ENCODE measurements around the gene PCDH9. TPM values are rescaled to one million over a fixed set of nuclear protein-coding genes. Genes with fewer than 3 reads are reported as not detected.

The PCDH9 gene
- polyA plus RNA-seq, 1 donor = 1.8 TPM

GRCh38 chr13:66962953-66963352 is 267.2 kb downstream of the PCDH9 start:
- no peaks in the 10 kb centered on the region for H3K4me1 ChIP-seq (ENCODE audit: control insufficient read depth, insufficient read depth, low read length)
- no peaks in the 10 kb centered on the region for H3K36me3 ChIP-seq (ENCODE audit: control insufficient read depth, insufficient read depth, low read length)
- no peak overlapping the region for H3K4me3 ChIP-seq (ENCODE audit: low read length)
- no peaks in the 10 kb centered on the region for H3K27me3 ChIP-seq (ENCODE audit: control insufficient read depth, insufficient read depth, low read length)
- H3K9me3 ChIP-seq (ENCODE audit: control insufficient read depth, low read depth, low read length) = no peaks in the 10 kb centered on the region
- WGBS (ENCODE audit: insufficient coverage, low lambda C conversion rate) = no CpG with 5 or more reads among the region's 4 CpGs
- no peak for DNase-seq
- H3K27ac ChIP-seq (ENCODE audit: low read length) = no peak overlapping the region

DNA sequence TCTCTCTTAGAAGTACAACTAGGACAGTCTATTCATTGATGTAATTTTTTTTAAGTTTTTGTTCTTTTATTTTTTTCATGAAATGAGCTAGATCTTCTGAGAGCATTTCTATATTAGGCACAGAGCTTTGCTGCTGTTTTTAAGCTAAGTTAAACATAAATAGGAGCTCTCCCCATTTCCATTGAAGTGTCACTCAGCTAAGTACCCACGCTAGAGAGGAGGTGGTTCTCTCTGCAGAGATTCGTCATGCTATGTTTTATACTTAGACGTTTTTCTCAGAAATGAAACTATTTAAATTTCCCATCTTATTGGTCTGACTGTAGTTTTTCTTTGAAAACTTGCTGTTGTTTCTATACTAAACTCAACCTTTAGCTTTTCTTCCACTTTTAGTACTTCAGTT is 271.5 kb downstream of the PCDH9 start:
- DNase-seq = no peak
- H3K27me3 ChIP-seq (ENCODE audit: control insufficient read depth, insufficient read depth, low read length) = no peaks in the 10 kb centered on the region
- WGBS (ENCODE audit: insufficient coverage, low lambda C conversion rate) = 60% methylated on average over 1 of the region's 3 CpGs
- no peak overlapping the region for H3K4me3 ChIP-seq (ENCODE audit: low read length)
- no peaks in the 10 kb centered on the region for H3K9me3 ChIP-seq (ENCODE audit: control insufficient read depth, low read depth, low read length)
- H3K36me3 ChIP-seq (ENCODE audit: control insufficient read depth, insufficient read depth, low read length) = no peaks in the 10 kb centered on the region
- H3K27ac ChIP-seq (ENCODE audit: low read length) = no peak overlapping the region
- no peaks in the 10 kb centered on the region for H3K4me1 ChIP-seq (ENCODE audit: control insufficient read depth, insufficient read depth, low read length)

DNA sequence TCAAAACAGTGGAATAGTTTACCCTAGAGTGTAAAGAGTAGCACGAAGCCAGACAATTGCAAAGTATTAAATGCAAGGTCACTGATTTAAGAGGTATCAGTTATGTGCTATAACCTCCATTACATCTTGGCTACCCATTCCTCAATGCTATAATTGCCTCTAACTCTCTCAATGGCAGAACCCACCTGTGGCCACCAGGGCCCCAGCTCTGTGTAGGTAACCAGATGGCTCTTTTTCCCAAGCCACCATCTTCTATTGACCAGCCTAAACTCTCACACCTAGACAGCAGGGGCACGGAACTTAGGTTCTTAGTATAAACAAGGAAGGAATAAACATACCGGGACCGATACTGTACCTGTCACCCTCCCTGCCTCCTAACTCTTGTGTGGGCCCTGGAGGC is 277.6 kb downstream of the PCDH9 start:
- no peak for DNase-seq
- H3K4me1 ChIP-seq (ENCODE audit: control insufficient read depth, insufficient read depth, low read length) = no peaks in the 10 kb centered on the region
- WGBS (ENCODE audit: insufficient coverage, low lambda C conversion rate) = 80% methylated on average over 1 of the region's 4 CpGs
- no peaks in the 10 kb centered on the region for H3K36me3 ChIP-seq (ENCODE audit: control insufficient read depth, insufficient read depth, low read length)
- no peak overlapping the region for H3K4me3 ChIP-seq (ENCODE audit: low read length)
- no peaks in the 10 kb centered on the region for H3K27me3 ChIP-seq (ENCODE audit: control insufficient read depth, insufficient read depth, low read length)
- no peaks in the 10 kb centered on the region for H3K9me3 ChIP-seq (ENCODE audit: control insufficient read depth, low read depth, low read length)
- no peak overlapping the region for H3K27ac ChIP-seq (ENCODE audit: low read length)

DNA sequence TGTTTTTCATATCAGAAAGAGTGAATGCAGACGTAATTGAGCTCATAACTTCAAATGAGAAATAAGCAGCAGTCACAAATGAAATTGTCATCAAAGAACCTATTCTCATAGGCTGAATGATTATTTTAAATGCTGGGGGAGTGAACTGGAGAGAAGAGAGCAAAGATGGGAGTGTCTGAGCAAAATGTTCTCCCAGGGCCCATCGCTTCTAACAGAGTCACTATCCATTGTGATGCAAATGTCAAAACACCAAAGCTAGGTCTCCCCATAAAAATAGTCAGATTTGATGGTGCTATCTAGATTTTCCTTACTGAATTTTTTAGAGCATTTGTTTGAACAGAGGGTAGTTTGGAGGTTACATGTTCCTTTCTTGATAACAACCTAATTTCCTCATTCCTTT is 278.7 kb downstream of the PCDH9 start:
- Histone ChIP-seq H3K4me3 (ENCODE audit: low read length) (no peak overlapping the region), H3K9me3 (ENCODE audit: control insufficient read depth, low read depth, low read length) (no peaks in the 10 kb centered on the region), H3K36me3 (ENCODE audit: control insufficient read depth, insufficient read depth, low read length) (no peaks in the 10 kb centered on the region), H3K27ac (ENCODE audit: low read length) (no peak overlapping the region), H3K27me3 (ENCODE audit: control insufficient read depth, insufficient read depth, low read length) (no peaks in the 10 kb centered on the region), H3K4me1 (ENCODE audit: control insufficient read depth, insufficient read depth, low read length) (no peaks in the 10 kb centered on the region)
- no CpG with 5 or more reads among the region's 2 CpGs for WGBS (ENCODE audit: insufficient coverage, low lambda C conversion rate)
- no peak for DNase-seq

- H3K4me3 ChIP-seq (ENCODE audit: low read length) = no peak overlapping the region
- H3K36me3 ChIP-seq (ENCODE audit: control insufficient read depth, insufficient read depth, low read length) = no peaks in the 10 kb centered on the region
- DNase-seq = no peak
- no peaks in the 10 kb centered on the region for H3K27me3 ChIP-seq (ENCODE audit: control insufficient read depth, insufficient read depth, low read length)
- no peaks in the 10 kb centered on the region for H3K4me1 ChIP-seq (ENCODE audit: control insufficient read depth, insufficient read depth, low read length)
- H3K27ac ChIP-seq (ENCODE audit: low read length) = no peak overlapping the region
- H3K9me3 ChIP-seq (ENCODE audit: control insufficient read depth, low read depth, low read length) = no peaks in the 10 kb centered on the region
Observed at GRCh38 chr13:66950666-66951065, 279.5 kb downstream of the PCDH9 start.

DNA sequence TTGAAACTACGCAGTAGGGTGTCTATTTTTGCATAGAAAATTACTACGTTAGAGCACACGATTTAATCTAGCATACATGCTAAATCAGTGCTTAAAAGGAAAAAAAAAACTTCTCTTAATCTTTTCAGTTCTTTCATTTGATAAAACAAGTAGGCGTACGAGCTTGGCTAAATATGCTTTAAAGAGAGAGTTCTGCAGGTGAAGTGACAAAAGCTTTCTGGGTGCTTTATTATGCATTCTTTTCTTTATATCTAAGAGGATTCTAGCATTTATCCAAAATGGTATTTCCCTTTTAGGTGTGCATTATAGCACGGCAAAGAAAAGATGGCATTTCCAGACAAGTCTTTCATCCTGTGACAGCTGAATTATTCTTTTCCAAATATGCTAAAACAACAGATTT is 281.2 kb downstream of the PCDH9 start:
- no peaks in the 10 kb centered on the region for H3K27me3 ChIP-seq (ENCODE audit: control insufficient read depth, insufficient read depth, low read length)
- 100% methylated on average over 4 of the region's 6 CpGs for WGBS (ENCODE audit: insufficient coverage, low lambda C conversion rate)
- H3K36me3 ChIP-seq (ENCODE audit: control insufficient read depth, insufficient read depth, low read length) = no peaks in the 10 kb centered on the region
- H3K4me3 ChIP-seq (ENCODE audit: low read length) = no peak overlapping the region
- no peak for DNase-seq
- H3K4me1 ChIP-seq (ENCODE audit: control insufficient read depth, insufficient read depth, low read length) = no peaks in the 10 kb centered on the region
- no peak overlapping the region for H3K27ac ChIP-seq (ENCODE audit: low read length)
- no peaks in the 10 kb centered on the region for H3K9me3 ChIP-seq (ENCODE audit: control insufficient read depth, low read depth, low read length)

GRCh38 chr13:66943530-66943929 is 286.6 kb downstream of the PCDH9 start:
- Histone ChIP-seq H3K27me3 (ENCODE audit: control insufficient read depth, insufficient read depth, low read length) (no peaks in the 10 kb centered on the region), H3K36me3 (ENCODE audit: control insufficient read depth, insufficient read depth, low read length) (no peaks in the 10 kb centered on the region), H3K4me3 (ENCODE audit: low read length) (no peak overlapping the region), H3K9me3 (ENCODE audit: control insufficient read depth, low read depth, low read length) (no peaks in the 10 kb centered on the region), H3K4me1 (ENCODE audit: control insufficient read depth, insufficient read depth, low read length) (no peaks in the 10 kb centered on the region), H3K27ac (ENCODE audit: low read length) (no peak overlapping the region)
- no CpG with 5 or more reads among the region's 3 CpGs for WGBS (ENCODE audit: insufficient coverage, low lambda C conversion rate)
- DNase-seq = no peak

DNA sequence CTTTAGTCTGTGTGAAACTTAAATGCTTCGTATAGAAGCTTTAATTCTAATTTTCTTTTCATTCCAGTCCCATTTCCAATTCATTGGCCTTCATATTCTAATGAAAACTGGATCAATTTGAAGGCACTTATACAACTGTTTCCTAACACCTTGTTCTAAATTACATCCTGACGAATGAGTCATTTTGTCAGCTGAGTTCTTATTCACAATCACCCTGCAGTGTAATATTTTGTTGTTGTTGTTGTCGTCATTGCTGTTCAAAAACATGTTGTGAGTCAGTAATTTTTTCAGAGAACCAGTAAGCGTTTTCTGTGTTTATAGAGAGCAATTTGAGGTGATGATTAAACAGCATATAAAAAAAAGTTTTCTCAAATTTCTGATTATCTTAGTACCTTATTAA is 290.0 kb downstream of the PCDH9 start:
- Histone ChIP-seq H3K9me3 (ENCODE audit: control insufficient read depth, low read depth, low read length) (no peaks in the 10 kb centered on the region), H3K27ac (ENCODE audit: low read length) (no peak overlapping the region), H3K27me3 (ENCODE audit: control insufficient read depth, insufficient read depth, low read length) (no peaks in the 10 kb centered on the region), H3K4me3 (ENCODE audit: low read length) (no peak overlapping the region), H3K36me3 (ENCODE audit: control insufficient read depth, insufficient read depth, low read length) (no peaks in the 10 kb centered on the region), H3K4me1 (ENCODE audit: control insufficient read depth, insufficient read depth, low read length) (no peaks in the 10 kb centered on the region)
- 100% methylated on average over 2 of the region's 4 CpGs for WGBS (ENCODE audit: insufficient coverage, low lambda C conversion rate)
- DNase-seq = no peak

GRCh38 chr13:66937423-66937822 is 292.7 kb downstream of the PCDH9 start:
- H3K4me1 ChIP-seq (ENCODE audit: control insufficient read depth, insufficient read depth, low read length) = no peaks in the 10 kb centered on the region
- no CpG with 5 or more reads among the region's 5 CpGs for WGBS (ENCODE audit: insufficient coverage, low lambda C conversion rate)

DNA sequence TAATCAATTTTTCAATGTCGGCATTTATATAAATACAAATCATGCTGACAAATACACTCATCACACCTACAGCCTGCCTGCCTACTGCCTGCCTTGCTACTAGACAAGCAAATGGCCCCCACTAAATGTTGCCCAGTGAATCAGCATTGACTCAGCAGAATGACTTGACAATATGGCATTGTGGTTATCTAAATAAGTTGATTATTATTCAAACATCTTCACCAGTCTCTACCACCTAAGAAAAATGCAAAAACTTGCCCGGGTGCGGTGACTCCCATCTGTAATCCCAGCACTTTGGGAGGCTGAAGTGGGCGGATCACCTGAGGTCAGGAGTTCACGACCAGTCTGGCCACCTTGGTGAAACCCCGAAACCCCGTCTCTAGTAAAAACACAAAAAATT is 296.1 kb downstream of the PCDH9 start:
- no peak for DNase-seq
- peaks cover 2% of the 10 kb centered on the region for H3K9me3 ChIP-seq (ENCODE audit: control insufficient read depth, low read depth, low read length)
- H3K36me3 ChIP-seq (ENCODE audit: control insufficient read depth, insufficient read depth, low read length) = no peaks in the 10 kb centered on the region
- H3K27me3 ChIP-seq (ENCODE audit: control insufficient read depth, insufficient read depth, low read length) = no peaks in the 10 kb centered on the region
- no peak overlapping the region for H3K4me3 ChIP-seq (ENCODE audit: low read length)
- no peak overlapping the region for H3K27ac ChIP-seq (ENCODE audit: low read length)
- no peaks in the 10 kb centered on the region for H3K4me1 ChIP-seq (ENCODE audit: control insufficient read depth, insufficient read depth, low read length)
- WGBS (ENCODE audit: insufficient coverage, low lambda C conversion rate) = no CpG with 5 or more reads among the region's 7 CpGs

More at GRCh38 chr13:66937423-66937822, 292.7 kb downstream of the PCDH9 start:
- H3K27ac ChIP-seq (ENCODE audit: low read length) = no peak overlapping the region
- no peak for DNase-seq
- no peak overlapping the region for H3K4me3 ChIP-seq (ENCODE audit: low read length)
- H3K9me3 ChIP-seq (ENCODE audit: control insufficient read depth, low read depth, low read length) = peaks cover 2% of the 10 kb centered on the region
- H3K36me3 ChIP-seq (ENCODE audit: control insufficient read depth, insufficient read depth, low read length) = no peaks in the 10 kb centered on the region
- H3K27me3 ChIP-seq (ENCODE audit: control insufficient read depth, insufficient read depth, low read length) = no peaks in the 10 kb centered on the region

DNA sequence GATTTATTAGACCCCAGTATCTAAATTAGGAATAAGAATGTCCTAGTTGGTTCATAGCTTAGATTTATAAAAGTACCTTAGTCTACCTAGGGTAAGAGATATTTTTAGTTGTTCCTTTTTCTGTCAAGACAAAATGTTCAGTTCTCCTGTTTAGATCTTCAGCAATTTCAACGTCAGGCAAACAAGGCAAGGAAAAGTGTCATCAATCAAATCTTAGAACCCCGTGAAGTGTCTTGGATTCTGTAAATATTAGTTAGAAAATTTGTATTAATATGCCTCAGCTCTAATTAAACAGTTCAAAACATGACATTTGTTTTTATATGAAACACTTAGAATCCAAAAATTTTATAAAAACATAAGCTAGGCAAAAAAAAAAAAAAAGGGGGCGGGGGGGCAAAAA is 296.6 kb downstream of the PCDH9 start:
- no peaks in the 10 kb centered on the region for H3K27me3 ChIP-seq (ENCODE audit: control insufficient read depth, insufficient read depth, low read length)
- H3K4me1 ChIP-seq (ENCODE audit: control insufficient read depth, insufficient read depth, low read length) = no peaks in the 10 kb centered on the region
- no peaks in the 10 kb centered on the region for H3K36me3 ChIP-seq (ENCODE audit: control insufficient read depth, insufficient read depth, low read length)
- H3K9me3 ChIP-seq (ENCODE audit: control insufficient read depth, low read depth, low read length) = peaks cover 2% of the 10 kb centered on the region
- no peak overlapping the region for H3K27ac ChIP-seq (ENCODE audit: low read length)
- WGBS (ENCODE audit: insufficient coverage, low lambda C conversion rate) = 100% methylated on average over 1 of the region's 3 CpGs
- DNase-seq = no peak
- no peak overlapping the region for H3K4me3 ChIP-seq (ENCODE audit: low read length)
